Effector CD4-positive, alpha-beta T cell (primary cell): ENCODE measurements around the gene CACNA1H.
"Not testable (repeated sequence)": the region's sequence is repeated elsewhere in the genome, so short reads cannot be mapped to it uniquely, and the experiment has no call there.

ENCODE experiments used
- DNase-seq: peaks from one replicate; pipeline ENCODE4 v3.0.0-alpha.2; 2020

Gene CACNA1H

DNA sequence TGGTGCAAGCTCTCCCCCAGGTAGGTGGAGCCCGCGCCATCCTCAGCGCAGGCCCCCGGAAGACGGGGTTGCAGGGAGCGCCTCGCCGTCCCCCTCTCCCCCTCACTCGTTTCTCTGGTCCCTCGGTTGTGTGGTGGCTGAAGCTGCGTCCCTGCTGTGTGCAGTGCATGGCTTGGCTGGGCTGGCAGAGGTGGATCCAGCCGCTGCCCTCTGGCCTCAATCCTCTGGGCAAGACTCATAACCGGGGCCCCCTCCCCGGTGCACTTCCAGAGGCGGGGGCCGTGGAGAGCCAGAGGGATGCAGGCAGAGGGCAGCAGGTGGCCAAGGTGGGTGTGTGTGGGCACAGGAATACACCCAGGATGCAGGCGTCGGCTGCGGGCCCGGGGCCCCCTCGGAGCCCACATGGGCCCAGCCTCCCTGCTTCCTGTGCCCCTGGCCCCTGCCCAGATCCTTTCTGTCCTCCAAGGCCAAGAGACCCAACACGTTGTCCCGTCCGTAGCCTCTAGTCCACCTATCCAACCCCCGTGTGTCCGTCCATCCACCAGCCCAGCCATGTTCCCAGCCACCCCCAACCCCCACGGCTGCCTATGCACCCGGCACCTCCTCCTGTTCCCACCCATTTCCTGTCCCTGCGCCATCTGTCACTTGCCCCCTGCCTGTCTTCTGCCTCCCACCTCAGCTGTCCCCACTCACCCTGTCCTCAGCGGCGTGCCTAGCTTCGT is 62.8 kb downstream of the CACNA1H start:
- DNase-seq = no peak

DNA sequence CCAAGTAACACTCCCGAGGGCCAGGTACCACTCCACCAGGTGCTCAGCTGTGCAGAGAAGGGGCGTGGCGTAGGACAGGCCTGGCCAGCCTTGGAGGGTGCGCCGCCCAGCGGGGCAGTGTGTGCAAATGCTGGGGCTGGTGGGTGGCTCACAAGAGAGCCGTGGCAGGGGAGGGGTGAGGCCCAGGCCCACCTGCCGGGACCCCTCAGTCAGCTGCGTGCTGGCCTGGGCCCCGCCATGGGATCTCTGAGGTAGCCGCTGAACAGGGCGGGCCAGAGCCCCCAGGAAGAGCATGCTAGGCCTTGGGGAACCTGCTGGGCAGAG is 63.4 kb downstream of the CACNA1H start:
- DNase-seq = no peak

DNA sequence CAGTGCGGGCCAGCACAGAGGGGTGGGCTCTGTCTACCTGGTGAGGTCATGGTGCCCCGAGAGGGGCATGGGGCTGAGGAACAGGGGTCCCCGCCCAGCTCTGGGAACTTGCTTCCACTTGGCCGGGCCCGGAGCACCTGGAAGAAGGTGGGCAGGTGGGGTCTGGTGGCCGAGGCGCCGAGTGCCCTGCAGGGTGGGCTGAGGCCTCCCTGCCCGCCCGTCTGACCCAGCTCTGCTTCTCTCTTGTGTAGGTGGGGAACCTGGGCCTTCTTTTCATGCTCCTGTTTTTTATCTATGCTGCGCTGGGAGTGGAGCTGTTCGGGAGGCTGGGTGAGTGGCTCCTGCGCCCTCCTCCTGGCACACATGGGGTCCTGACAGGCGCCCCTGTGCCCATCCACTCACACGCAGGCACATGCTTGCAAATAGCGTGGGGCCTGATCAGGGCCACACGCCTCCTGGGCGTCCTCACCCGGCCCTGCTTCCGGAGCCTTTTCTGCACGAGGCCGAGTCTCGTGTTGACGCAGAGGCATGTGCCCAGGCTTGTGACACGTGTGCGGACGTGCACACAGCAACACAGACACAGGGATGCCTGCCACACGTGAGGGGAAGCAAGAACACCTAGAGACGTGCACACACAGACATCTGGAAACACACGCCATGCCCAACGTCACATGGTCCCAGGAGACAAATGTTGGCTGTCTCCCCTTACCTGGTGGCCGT is 63.9 kb downstream of the CACNA1H start:
- no peak for DNase-seq

DNA sequence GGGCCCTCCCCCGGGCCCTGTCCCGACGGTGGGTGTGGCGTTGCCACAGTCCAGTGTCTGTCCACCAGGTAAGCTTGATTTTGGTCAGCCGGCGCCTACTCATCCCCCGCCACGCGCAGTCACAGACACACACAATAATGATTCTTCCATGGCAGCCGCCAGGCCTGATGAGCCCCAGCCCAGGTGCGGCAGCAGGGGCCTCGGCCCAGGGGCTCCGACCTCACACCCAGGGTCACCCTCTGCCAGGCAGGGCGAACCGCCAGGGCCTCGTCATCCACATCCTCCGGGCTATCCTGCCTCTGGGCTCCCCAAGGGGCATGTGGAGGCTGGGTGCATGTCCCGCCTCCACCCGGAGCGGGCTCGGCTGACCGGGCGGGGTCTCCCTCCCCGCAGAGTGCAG is 64.6 kb downstream of the CACNA1H start:
- DNase-seq = no peak

DNA sequence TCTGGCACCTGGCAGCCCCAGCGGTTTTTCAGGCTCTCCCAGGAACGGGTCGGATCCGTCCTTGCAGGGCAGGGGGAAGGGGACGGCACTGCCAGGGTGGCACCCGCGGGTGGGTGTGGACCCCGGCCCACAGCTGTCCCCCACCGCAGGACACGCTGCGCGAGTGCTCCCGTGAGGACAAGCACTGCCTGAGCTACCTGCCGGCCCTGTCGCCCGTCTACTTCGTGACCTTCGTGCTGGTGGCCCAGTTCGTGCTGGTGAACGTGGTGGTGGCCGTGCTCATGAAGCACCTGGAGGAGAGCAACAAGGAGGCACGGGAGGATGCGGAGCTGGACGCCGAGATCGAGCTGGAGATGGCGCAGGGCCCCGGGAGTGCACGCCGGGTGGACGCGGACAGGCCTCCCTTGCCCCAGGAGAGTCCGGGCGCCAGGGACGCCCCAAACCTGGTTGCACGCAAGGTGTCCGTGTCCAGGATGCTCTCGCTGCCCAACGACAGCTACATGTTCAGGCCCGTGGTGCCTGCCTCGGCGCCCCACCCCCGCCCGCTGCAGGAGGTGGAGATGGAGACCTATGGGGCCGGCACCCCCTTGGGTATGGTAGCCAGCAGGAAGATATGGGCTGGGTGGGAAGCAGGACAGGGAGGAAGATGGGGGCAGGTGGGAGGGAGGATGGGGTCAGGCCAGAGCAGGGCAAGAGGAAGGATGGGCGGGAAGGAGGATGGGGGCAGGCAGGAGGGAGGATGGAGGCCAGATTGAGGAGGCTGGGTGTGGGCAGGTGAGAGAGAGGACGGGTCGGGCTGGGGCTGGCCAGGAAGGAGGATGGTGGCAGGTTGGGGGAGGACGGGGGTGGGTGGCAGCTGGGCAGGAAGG is 65.4 kb downstream of the CACNA1H start:
- no peak for DNase-seq

DNA sequence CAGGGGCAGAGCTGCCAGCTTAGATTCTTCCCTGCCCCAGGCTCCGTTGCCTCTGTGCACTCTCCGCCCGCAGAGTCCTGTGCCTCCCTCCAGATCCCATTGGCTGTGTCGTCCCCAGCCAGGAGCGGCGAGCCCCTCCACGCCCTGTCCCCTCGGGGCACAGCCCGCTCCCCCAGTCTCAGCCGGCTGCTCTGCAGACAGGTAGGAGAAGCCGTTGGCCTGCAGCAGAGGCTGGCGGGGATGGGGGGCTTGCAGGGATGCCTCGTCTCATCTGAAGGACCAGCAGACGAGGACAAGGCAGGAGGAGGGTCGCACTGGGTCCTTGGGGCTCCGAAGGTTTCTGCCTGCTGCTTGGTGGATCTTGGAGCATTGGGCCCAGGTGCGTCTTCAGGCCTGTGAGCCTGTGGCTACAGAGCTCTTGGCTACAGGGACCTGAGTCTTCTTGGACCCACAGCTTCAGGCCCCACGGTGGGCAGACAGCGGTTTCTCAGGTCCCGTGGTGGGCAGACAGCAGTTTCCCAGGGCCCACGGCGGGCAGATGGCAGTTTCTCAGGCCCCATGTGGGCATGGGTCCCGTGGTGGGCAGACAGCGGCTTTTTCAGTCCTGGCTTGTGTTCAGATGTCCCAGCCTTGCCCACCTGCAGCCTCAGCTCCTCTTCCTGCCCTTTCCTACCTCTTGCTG is 66.2 kb downstream of the CACNA1H start:
- DNase-seq = no peak

DNA sequence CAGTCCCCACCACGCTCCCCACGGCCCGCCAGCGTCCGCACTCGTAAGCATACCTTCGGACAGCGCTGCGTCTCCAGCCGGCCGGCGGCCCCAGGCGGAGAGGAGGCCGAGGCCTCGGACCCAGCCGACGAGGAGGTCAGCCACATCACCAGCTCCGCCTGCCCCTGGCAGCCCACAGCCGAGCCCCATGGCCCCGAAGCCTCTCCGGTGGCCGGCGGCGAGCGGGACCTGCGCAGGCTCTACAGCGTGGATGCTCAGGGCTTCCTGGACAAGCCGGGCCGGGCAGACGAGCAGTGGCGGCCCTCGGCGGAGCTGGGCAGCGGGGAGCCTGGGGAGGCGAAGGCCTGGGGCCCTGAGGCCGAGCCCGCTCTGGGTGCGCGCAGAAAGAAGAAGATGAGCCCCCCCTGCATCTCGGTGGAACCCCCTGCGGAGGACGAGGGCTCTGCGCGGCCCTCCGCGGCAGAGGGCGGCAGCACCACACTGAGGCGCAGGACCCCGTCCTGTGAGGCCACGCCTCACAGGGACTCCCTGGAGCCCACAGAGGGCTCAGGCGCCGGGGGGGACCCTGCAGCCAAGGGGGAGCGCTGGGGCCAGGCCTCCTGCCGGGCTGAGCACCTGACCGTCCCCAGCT is 67.3 kb downstream of the CACNA1H start:
- DNase-seq = no peak

DNA sequence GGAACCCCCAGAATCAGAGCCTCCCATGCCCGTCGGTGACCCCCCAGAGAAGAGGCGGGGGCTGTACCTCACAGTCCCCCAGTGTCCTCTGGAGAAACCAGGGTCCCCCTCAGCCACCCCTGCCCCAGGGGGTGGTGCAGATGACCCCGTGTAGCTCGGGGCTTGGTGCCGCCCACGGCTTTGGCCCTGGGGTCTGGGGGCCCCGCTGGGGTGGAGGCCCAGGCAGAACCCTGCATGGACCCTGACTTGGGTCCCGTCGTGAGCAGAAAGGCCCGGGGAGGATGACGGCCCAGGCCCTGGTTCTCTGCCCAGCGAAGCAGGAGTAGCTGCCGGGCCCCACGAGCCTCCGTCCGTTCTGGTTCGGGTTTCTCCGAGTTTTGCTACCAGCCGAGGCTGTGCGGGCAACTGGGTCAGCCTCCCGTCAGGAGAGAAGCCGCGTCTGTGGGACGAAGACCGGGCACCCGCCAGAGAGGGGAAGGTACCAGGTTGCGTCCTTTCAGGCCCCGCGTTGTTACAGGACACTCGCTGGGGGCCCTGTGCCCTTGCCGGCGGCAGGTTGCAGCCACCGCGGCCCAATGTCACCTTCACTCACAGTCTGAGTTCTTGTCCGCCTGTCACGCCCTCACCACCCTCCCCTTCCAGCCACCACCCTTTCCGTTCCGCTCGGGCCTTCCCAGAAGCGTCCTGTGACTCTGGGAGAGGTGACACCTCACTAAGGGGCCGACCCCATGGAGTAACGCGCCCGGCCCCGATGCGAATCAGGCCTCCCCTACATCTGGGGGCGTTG is 68.1 kb downstream of the CACNA1H start:
- no peak for DNase-seq

DNA sequence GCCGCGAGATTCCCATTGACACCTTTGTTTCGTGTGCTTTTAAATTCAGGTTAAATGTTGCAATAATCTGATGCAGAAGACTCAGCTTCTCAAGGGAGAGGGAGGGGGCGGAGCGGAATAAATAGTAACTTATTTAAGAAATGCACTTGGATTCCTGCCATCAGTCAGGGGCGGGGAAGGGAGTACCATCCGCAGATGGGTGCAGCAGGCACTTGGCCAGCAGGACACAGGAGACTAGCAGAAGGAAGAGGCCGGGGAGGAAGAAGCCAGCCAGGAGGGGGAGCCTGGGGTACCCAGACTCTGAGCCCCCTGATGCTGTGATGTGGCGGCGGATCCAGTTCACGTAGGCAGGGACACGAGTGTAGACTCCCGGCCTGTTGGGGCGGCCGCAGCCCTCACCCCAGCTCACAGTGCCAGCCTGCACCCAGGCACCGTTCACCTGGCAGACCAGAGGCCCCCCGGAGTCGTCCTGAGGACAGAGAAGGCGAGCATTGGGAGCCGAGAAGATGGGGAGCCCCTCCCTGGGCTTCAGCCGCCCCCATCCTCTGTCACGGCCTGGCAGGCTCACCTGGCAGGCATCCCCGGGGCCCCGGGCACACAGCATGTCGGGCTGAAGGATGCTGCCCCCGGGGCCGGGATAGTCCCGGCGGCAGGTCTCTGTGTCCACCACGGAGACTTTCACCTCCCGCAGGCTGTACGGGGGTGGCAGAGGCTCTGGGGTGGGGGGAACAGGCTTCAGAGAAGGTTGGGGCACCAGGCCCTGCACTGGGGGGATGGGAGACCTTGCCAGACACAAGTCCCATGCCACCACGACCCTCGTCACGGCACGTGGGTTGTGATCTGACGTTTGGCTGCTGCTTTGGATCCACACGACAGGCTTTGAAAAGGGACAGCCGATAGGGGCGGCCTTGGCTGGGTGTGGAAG is 69.0 kb downstream of the CACNA1H start:
- DNase-seq = no peak

DNA sequence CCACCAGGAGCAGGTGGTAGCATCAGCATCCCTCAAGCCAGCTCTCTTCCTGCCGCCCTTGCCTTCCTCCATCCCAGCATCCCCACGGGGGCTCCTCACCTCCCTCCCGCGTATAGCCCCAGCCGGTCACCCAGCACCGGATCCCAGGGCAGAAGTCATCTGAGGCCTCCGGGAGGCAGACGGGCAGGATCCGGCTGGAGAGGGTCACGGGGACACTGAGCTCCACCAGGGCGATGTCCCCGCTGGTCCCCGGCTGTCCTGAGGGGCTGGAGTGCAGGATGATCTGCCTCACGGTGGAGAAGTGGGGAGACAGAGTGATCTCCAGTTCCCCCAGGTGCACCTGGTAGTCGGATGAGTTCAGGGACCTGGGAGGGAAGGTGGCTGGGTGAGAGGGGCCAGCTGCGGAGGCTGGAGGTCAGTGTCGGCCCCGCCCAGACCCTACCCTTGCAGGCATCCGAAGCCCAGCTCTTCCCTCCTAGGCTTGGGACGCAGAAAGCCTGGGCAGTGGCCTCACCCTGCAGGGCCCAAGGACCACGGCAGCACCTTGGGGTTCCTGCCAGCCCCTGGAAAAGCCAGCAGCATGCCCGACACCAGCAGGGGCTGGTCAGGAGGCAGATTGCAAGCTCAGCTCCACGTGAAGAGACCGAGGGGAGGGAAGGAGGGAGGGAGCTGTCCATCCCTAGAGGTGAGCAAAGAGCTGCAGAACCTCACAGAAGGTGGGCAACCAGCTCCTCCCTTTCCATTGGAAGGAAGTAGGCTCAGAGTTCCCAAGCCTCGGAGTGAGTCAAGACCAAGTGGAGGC is 69.8 kb downstream of the CACNA1H start:
- no peak for DNase-seq

DNA sequence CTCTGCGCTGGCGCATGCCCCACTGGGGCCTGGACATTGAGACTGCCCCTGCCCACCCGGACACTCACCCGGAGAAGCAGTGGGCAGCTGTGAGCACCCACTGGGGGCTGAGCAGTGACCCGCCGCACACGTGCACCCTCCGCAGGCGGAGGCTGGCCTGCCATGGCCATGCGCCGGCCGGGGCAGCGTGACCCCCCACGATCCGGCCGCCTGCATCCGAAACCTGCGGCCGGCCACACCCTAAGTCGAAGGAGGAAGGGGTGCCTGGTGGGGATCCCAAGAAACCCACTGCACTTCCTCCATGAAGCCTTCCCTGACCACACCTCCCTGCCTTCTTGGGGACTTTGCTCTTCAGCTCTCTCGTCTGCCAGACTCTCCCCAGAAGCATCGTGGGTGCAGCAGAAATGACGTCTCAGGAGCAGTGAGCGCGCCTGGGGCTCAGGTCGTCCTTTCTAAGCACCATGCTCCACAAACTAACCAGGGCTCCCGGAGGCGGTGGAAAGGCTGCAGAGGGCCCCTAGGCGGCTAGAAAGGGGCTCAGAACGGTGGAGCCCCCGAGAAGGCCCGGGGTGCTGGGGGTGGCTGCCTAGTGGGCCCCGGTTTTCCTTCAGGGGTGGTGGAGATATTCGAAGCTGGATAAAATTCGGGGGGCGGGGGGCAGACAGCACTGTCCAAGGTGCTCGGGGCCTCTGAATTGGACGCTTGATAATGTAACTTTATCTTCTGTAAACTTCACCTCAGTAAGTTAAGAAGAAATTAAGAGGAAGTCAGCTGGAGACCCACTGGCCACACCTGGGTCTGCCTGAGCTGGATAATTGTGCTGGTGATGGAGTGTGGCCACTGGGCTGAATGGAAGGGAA is 70.7 kb downstream of the CACNA1H start:
- DNase-seq = no peak

DNA sequence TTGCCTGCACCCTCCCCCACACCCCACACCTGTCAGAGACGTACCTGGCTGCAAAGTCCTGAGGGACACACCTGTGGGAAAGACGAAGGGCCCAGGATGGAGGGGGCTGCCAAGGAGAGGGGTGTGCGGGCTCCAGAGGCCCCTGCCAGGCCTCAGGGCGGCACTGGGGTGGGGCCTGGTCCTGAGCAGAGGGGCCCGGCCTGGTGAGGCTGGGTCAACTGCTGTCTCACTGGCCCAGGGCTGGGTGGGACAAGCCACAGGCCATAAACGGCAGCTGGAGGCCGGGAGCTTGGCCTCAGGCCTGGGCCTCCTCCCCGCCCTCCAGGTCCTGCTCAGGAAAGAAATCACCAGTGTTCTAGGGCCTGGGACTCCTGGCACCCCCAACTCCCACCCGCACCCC is 71.7 kb downstream of the CACNA1H start:
- no peak for DNase-seq

DNA sequence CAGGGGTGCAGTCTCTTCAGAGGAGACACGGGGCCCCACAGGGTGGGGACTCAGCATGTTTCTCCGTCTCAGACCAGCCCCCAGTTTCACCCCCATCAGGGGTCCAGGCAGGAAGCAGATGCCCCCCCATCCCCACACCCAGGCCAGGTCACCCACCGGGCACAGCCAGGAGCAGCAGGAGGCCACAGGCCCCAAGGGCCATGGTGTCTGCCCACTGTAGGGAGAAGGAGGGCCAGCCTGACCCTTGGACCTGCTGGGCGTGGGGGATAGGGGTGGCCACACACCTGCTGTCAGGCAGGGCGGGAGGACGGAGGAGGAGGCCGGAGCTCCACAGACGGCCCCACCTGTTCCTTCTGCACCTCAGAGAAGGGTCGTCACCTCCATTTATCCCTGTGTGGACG is 72.1 kb downstream of the CACNA1H start, which contains the start of gene TPSG1:
Gene TPSG1, minus strand, starts transcription at position 218 of the 401 bp plus-strand sequence. Its CDS starts 16 bp downstream, at position 202.
- no peak for DNase-seq

DNA sequence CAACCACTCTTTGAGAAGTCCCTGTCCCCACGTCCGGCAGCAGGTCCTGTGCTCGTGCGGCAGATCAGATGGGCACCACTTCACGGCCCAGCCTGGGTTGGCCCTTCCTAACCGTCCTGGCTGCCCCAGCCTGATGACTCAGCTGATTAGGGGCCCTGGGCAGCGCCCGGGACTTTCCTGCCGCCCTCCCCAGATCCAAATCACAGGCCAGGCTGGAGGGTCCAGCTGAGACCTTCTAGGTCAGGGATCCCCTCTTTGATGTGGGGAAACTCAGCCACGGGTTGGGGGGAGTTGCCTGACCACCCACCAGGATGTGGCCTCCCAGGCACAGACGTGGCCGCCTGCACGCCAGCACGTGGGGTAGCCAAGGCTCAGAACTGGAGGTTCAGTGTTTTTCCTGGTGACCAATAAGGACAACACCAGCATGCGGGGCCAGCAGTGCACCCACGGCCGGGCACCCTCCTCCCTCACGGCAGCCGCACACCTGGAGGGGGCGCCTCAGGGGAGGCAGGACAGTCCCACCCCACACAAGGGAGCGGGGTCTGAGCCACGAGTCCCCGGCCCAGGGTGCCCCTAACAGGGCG is 72.9 kb downstream of the CACNA1H start:
- DNase-seq = not testable (repeated sequence)

DNA sequence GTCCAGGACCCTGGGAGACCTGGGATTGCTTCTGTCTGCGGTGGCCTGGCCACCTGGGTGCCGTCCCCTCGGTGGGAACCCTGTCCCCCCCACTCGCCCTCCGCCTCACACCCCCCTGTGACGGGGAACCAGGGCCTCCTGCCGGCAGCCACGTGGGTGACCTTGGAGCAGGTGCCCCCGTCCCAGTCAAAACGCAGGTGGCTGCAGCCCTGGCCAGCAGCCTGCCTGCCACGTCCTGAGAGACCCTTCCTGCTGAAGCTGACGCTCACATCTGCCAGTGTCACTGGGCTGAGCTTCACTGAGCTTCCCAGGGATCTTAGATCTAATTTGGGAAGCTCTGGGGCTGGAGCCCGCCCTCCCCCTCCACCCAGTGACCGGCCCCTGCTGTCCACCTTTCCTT is 73.8 kb downstream of the CACNA1H start:
- not testable (repeated sequence) for DNase-seq

DNA sequence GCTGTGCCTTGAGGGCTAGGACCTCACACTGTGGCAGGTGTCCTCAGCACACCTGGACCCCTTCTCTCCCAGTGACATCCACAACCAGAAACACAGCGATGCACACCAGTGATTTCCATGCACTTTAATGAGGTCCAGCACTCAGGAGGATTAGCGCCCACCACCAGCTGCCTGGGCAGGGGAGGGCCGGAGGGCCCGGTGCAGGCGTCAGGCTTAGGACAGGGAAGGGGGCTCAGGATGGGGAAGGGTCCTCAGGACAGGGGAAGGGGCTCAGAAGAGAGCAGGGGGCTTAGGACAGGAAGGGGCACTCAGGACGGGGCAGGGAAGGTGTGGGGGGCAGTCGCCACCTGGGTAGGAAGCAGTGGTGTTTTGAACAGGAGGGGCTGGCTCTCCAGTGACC is 75.3 kb downstream of the CACNA1H start:
- DNase-seq = not testable (repeated sequence)

DNA sequence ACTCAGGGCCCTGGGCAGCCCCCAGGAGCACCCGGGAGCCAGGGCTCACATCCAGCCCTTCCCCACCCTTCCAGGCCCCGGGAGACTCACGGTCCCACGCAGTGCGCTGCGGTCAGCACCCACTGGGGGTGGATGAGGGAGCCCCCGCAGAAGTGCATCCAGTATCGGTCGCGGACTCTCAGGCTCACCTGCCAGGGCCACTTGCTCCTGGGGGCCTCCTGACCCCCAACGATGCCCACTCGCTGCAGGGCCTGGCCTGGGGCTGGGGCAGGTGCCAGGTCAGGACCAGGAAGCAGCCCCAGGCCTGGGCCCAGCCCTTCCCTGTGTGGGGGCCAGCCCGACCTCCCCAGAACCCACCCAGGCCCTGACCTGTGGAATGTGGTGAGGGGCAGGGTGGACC is 76.6 kb downstream of the CACNA1H start:
- DNase-seq = not testable (repeated sequence)

DNA sequence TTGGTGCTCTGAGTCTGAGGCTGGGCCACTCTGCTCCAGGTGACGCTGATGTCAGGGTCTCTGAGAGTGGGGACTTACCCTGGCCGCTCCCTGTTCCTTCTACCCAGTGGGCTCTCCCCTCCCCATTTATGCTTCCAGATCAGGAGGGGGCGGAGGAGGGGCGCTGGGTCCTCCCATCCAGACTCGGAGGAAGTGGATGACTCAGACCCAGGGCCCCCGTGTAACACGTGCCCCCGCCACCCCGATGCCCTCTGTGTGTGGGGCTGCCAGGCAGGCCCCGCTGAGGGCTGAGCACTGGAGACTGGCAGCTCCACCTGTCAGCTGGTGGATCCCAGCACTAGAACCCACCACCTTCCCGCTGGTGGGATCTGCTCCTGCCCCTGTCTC is 77.2 kb downstream of the CACNA1H start, which contains the start of gene TPSB2:
Gene TPSB2, minus strand, starts transcription at position 101 of the 387 bp plus-strand sequence. CDS start 233 bp downstream, outside the sequence.
- DNase-seq = not testable (repeated sequence)
